Karpas-422 (cell line): ENCODE results near the gene DSC3. TPM values are rescaled to one million over a fixed set of nuclear protein-coding genes. Genes with fewer than 3 reads are reported as not detected.
"Not testable (repeated sequence)": the region's sequence is repeated elsewhere in the genome, so short reads cannot be mapped to it uniquely, and the experiment has no call there.

ENCODE experiments used
- DNase-seq: peaks from one replicate; pipeline ENCODE4 v3.0.0-alpha.2; 2015
- H2AFZ ChIP-seq: fragments of 200-600 bp; sonication (generic); 2 replicates; pipeline ENCODE4 v1.6.1; 2014; ENCODE audit warnings: antibody characterized with exemption, low read length, mixed read lengths
- H3K27ac ChIP-seq: fragments of 200-600 bp; sonication (generic); 2 replicates; pipeline ENCODE4 v1.5.1; 2014; ENCODE audit warnings: mild to moderate bottlenecking, low read length, moderate library complexity
- H3K27me3 ChIP-seq: fragments of 200-600 bp; sonication (generic); 2 replicates; pipeline ENCODE4 v1.6.1; 2014; ENCODE audit warnings: low read length, mixed read lengths
- H3K36me3 ChIP-seq: fragments of 200-600 bp; sonication (generic); 2 replicates; pipeline ENCODE4 v1.6.1; 2014; ENCODE audit warnings: low read length, mixed read lengths; ENCODE audit not compliant: insufficient read depth
- H3K4me1 ChIP-seq: fragments of 200-600 bp; sonication (generic); 2 replicates; pipeline ENCODE4 v1.6.1; 2014; ENCODE audit warnings: mild to moderate bottlenecking, low read length, mixed read lengths
- H3K4me2 ChIP-seq: fragments of 200-600 bp; sonication (generic); 2 replicates; pipeline ENCODE4 v1.6.1; 2014; ENCODE audit warnings: low read length, low read depth, mild to moderate bottlenecking; ENCODE audit not compliant: poor library complexity, severe bottlenecking
- H3K4me3 ChIP-seq: fragments of 200-600 bp; sonication (generic); 2 replicates; pipeline ENCODE4 v1.5.1; 2014; ENCODE audit warnings: mild to moderate bottlenecking, antibody characterized with exemption, low read length, mixed read lengths
- H3K79me2 ChIP-seq: fragments of 200-600 bp; sonication (generic); 2 replicates; pipeline ENCODE4 v1.6.1; 2014; ENCODE audit warnings: mild to moderate bottlenecking, low read length, mixed read lengths
- H3K9ac ChIP-seq: fragments of 200-600 bp; sonication (generic); 2 replicates; pipeline ENCODE4 v1.6.0; 2014; ENCODE audit warnings: low read length
- H3K9me2 ChIP-seq: fragments of 200-600 bp; sonication (generic), shearing (Covaris generic); replicated peaks from 2 replicates; pipeline ENCODE4 v1.6.0; 2014; ENCODE audit warnings: mild to moderate bottlenecking, low read length, moderate library complexity; ENCODE audit not compliant: insufficient read depth
- H3K9me3 ChIP-seq: fragments of 300-700, 200-600 bp; sonication (generic); 2 replicates; pipeline ENCODE4 v1.6.1; 2014; ENCODE audit warnings: low read length, mixed read lengths
- H4K20me1 ChIP-seq: fragments of 200-600 bp; sonication (generic); 2 replicates; pipeline ENCODE4 v1.6.1; 2014; ENCODE audit warnings: mild to moderate bottlenecking, antibody characterized with exemption, low read length, low read depth; ENCODE audit not compliant: insufficient read depth
- total RNA-seq: library from RNA; depleted of rRNA; stranded (reverse); fragments of >200 nt; shearing (Covaris generic); gene quantifications from 2 replicates; pipeline ENCODE4 v1.2.3, GENCODE V29; 2014; ENCODE audit warnings: low replicate concordance

The DSC3 gene
- total RNA-seq, 1 experiment from 2014 or later = 0.22 TPM

DNA sequence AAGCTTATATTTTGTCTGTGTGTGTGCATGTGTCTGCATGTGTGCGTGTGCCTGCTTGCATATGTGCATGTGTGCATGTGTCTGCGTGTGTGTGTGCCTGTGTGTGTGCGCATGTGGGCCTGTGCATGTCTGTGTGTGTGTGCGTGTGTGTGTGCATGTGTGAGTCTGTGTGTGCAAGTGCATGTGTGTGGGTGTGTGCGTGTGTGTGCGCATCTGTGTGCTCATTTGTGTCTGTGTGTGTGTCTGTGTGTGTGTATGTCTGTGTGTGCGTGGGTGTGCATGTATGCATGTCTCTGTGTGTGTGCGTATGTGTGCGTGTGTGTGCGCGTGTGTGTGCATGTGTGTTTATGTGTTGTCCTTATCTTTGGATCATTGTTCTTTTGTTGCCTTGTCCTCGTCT is 56.8 kb downstream of the DSC3 start:
- no peaks in the 10 kb centered on the region for H3K27me3 ChIP-seq
- no peaks in the 10 kb centered on the region for H4K20me1 ChIP-seq
- H3K9me2 ChIP-seq = no peaks in the 10 kb centered on the region
- H3K4me1 ChIP-seq = peaks cover 9% of the 10 kb centered on the region
- H3K27ac ChIP-seq = no peak overlapping the region
- H3K9me3 ChIP-seq = no peaks in the 10 kb centered on the region
- H2AFZ ChIP-seq = no peak overlapping the region
- H3K79me2 ChIP-seq = no peaks in the 10 kb centered on the region
- no peak overlapping the region for H3K4me3 ChIP-seq
- no peak overlapping the region for H3K4me2 ChIP-seq
- DNase-seq = no peak
- H3K36me3 ChIP-seq = no peaks in the 10 kb centered on the region
- H3K9ac ChIP-seq = no peak overlapping the region

DNA sequence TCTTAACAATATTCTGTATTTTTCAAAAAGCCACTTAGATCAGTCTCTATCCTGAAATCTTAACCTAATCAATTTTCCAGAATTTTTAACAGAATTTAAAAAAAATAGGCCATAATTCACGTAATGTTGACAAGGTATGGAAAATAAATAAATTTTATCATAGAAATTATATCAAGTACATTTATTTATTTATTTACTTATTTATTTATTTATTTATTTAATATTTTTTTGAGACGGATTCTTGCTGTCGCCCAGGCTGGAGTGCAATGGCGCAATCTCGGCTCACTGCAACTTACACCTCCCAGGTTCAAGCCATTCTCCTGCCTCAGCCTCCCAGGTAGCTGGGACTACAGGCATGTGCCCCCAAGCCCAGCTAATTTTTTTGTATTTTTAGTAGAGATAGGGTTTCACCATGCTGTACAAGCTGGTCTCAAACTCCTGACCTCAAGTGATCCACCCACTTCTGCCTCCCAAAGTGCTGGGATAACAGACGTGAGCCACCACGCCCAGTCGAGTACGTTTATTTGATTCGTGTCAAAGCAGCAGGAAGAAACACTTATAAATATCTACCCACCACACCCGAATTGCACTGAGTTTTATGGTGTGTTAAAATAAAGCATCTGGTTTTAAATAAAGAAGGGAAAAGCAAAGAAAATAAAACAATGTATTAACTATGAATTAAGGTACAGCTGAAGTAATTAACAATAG is 60.1 kb downstream of the DSC3 start:
- H3K4me2 ChIP-seq = no peak overlapping the region
- no peak overlapping the region for H3K4me3 ChIP-seq
- H3K9ac ChIP-seq = no peak overlapping the region
- H3K79me2 ChIP-seq = no peaks in the 10 kb centered on the region
- peaks cover 3% of the 10 kb centered on the region for H3K4me1 ChIP-seq
- no peaks in the 10 kb centered on the region for H3K9me3 ChIP-seq
- no peak for DNase-seq
- no peaks in the 10 kb centered on the region for H3K9me2 ChIP-seq
- no peaks in the 10 kb centered on the region for H4K20me1 ChIP-seq
- no peaks in the 10 kb centered on the region for H3K36me3 ChIP-seq
- H3K27me3 ChIP-seq = no peaks in the 10 kb centered on the region
- H3K27ac ChIP-seq = no peak overlapping the region
- no peak overlapping the region for H2AFZ ChIP-seq

DNA sequence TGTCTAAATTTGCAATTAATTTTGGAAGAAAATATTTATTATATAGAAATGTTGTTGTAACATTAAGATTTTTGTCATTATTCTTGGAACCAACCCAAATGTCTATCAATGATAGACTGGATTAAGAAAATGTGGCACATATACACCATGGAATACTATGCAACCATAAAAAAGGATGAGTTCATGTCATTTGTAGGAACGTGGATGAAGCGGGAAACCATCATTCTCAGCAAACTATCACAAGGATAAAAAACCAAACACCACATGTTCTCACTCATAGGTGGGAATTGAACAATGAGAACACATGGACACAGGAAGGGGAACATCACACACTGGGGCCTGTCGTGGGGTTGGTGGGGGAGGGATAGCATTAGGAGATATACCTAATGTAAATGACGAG is 64.5 kb downstream of the DSC3 start:
- not testable (repeated sequence) for H3K27me3 ChIP-seq, H4K20me1 ChIP-seq, H3K27ac ChIP-seq, H3K4me3 ChIP-seq, H3K4me2 ChIP-seq, H3K9me3 ChIP-seq, H3K79me2 ChIP-seq, H2AFZ ChIP-seq, H3K36me3 ChIP-seq, H3K9ac ChIP-seq, DNase-seq, H3K4me1 ChIP-seq, H3K9me2 ChIP-seq

DNA sequence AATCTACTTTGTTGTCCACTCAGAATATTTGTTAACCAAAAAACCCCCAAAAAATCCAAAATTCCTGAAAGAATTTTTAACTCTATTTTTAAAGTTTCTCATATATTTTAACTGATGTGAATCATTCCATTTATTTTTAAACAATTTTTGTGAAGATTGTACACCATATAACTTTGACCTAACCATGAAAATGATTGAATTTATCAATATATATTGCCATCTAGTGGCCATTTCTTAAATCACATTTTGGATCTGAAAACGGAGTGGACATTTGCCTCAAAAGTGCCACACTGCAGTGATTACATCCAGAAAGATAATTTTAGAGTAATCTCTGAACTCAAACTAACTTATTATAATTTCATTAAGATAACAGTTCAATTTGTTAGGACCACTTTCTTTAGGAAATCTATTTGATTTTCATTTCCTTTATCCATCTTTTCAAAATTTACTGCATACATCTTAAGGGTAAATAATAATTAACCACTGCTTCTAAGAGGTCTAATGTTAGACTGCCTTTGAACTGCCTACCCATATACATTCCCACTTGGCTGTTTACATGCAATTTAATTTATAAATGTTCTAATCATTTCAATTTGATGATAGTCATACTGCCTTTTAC is 71.1 kb downstream of the DSC3 start:
- no peak overlapping the region for H3K9ac ChIP-seq
- H3K9me2 ChIP-seq = no peaks in the 10 kb centered on the region
- H3K9me3 ChIP-seq = no peaks in the 10 kb centered on the region
- no peak overlapping the region for H2AFZ ChIP-seq
- no peaks in the 10 kb centered on the region for H3K36me3 ChIP-seq
- no peaks in the 10 kb centered on the region for H3K27me3 ChIP-seq
- H3K79me2 ChIP-seq = no peaks in the 10 kb centered on the region
- DNase-seq = peak; percentile 84
- no peaks in the 10 kb centered on the region for H4K20me1 ChIP-seq
- H3K4me1 ChIP-seq = peaks cover 21% of the 10 kb centered on the region
- H3K4me3 ChIP-seq = no peak overlapping the region
- no peak overlapping the region for H3K4me2 ChIP-seq
- H3K27ac ChIP-seq = no peak overlapping the region

DNA sequence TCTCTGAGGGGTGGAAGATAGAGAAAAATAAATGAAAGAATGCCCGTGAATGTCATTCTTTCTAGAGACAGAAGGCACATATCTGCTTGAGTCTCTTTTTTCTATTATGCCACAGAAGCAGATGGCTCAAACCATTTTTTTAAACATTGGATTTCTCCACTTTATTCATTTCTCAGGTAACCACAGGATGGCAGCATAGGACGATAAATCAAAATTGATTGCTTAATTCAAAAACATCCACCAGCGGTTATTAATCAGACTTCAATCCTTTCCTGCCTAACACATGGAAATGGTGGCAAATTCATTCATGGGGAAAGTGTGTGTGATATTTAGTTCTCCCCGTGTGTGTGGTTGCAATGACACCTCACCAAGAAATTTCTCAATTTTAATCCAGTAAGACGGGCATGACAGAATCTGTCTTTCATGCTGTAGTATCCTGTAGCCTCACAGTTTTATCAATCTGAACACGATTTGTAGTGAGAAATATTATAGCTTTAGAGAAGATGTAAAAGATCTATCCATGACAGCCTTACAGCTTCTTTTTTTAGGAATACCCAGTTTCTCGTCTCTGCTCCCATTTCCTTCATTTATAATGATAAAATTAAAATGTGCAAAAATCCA is 72.2 kb downstream of the DSC3 start:
- DNase-seq = peak; percentile 83
- Histone ChIP-seq H3K9ac (peak overlapping the region; percentile 1; the same call in 1 of the 2 replicates), H2AFZ (no peak overlapping the region), H3K36me3 (no peaks in the 10 kb centered on the region), H3K27ac (no peak overlapping the region), H3K4me1 (peaks cover 21% of the 10 kb centered on the region), H3K79me2 (no peaks in the 10 kb centered on the region), H3K4me2 (peak overlapping the region; percentile 36), H4K20me1 (no peaks in the 10 kb centered on the region), H3K27me3 (no peaks in the 10 kb centered on the region), H3K9me2 (no peaks in the 10 kb centered on the region), H3K9me3 (no peaks in the 10 kb centered on the region), H3K4me3 (0 out of 2 replicates have a peak overlapping the region, but pooled peaks have one; percentile 6)

DNA sequence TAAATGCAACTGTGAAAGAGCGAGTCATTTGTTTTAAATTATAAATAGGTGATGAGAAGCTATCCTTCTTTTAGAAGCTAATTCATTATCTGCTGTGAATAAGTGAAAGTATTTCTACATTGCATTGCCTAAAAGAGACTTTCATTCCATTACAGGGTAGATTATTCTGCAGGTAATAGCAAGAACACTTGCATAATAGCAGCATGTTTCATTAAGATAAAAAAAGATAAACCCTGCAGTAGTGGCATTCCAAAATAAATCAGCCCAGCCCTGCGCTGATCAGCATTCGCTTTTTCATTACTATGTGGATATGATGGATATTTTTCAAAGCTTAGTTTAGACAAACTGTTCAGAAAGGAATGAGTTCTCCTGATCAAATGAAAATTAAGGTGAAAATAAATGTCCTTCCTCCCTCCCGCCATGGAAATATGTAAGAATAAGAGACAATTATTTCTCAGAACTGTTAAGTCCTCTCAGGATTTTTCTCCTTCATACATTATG is 72.8 kb downstream of the DSC3 start:
- Histone ChIP-seq H3K9me2 (no peaks in the 10 kb centered on the region), H3K36me3 (no peaks in the 10 kb centered on the region), H2AFZ (no peak overlapping the region), H3K27me3 (no peaks in the 10 kb centered on the region), H3K9ac (no peak overlapping the region), H3K4me1 (peaks cover 21% of the 10 kb centered on the region), H3K4me2 (no peak overlapping the region), H4K20me1 (no peaks in the 10 kb centered on the region), H3K9me3 (no peaks in the 10 kb centered on the region), H3K79me2 (no peaks in the 10 kb centered on the region), H3K4me3 (no peak overlapping the region), H3K27ac (no peak overlapping the region)
- DNase-seq = no peak

DNA sequence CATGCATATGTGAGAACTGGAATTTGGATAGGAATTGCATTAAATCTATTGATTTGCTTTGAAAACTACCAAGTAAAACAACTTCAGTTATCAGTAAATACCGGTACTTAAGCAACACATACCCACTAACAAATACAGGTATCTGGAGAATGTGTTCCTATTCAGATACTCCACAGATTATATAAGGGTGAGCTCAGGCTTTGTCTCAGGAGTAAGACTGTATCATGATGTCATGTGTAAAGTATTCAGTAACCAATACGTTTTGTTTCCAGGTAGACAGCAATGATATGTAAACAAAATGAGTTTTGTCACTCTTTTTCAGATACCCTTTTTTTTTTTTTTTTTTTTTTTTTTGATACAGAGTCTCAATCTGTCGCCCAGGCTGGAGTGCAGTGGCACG is 74.8 kb downstream of the DSC3 start:
- Histone ChIP-seq H3K4me2 (no peak overlapping the region), H3K27me3 (no peaks in the 10 kb centered on the region), H2AFZ (no peak overlapping the region), H4K20me1 (no peaks in the 10 kb centered on the region), H3K4me3 (no peak overlapping the region), H3K9ac (no peak overlapping the region), H3K36me3 (no peaks in the 10 kb centered on the region), H3K4me1 (peaks cover 21% of the 10 kb centered on the region), H3K79me2 (no peaks in the 10 kb centered on the region), H3K9me2 (no peaks in the 10 kb centered on the region), H3K9me3 (no peaks in the 10 kb centered on the region), H3K27ac (no peak overlapping the region)
- DNase-seq = no peak

DNA sequence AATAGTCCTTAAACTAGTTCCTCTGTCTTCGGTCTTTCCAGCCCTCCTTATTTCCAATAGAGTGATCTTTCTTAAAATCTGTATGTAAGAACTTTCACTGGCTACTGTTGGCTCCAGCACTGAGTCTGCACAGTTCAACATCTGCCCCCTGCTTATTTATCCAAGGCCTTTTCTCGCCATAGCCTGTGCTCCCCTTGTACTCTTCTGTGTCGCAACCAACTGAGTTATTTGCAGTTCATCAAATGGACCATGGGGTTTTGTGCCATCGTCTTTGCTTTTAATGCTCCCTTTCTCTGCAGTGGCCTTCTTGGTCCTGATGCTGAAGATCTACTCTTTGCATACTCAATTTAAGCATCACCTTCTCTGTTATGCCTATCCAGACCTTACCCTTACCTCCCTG is 77.3 kb downstream of the DSC3 start:
- Histone ChIP-seq H3K4me3 (no peak overlapping the region), H3K9me2 (no peaks in the 10 kb centered on the region), H3K9me3 (no peaks in the 10 kb centered on the region), H2AFZ (no peak overlapping the region), H3K9ac (no peak overlapping the region), H3K4me1 (peaks cover 13% of the 10 kb centered on the region), H3K4me2 (no peak overlapping the region), H3K27me3 (no peaks in the 10 kb centered on the region), H3K79me2 (no peaks in the 10 kb centered on the region), H4K20me1 (no peaks in the 10 kb centered on the region), H3K36me3 (no peaks in the 10 kb centered on the region), H3K27ac (no peak overlapping the region)
- DNase-seq = no peak
